Cardiac fibroblast (primary cell): ENCODE results near the gene TRA2B.
A peak's percentile ranks its signal among the peaks of the same experiment; 100 is the strongest.

Experiments used
- DNase-seq, 2 donors: peaks; one replicate each; pipeline versions ENCODE4 v3.0.0 to v3.0.0-alpha.2; 2010; ENCODE audit warnings: low read depth in 2 of 2
- H3K4me3 ChIP-seq, 2 donors: replicated peaks in 1 of 2; 1 replicate in 1 of 2; 2 replicates in 1 of 2; pipeline ENCODE4 v1.5.1; 2011; ENCODE audit warnings: low read depth in 2 of 2, low read length in 2 of 2, mild to moderate bottlenecking in 2 of 2, moderate library complexity in 1 of 2
- CTCF ChIP-seq: IDR thresholded peaks from one replicate; pipeline ENCODE4 v1.5.1; 2011; ENCODE audit warnings: low read depth, mild to moderate bottlenecking, low read length, inconsistent platforms

TRA2B gene

GRCh38 chr3:185937689-185938374 is at the start of gene TRA2B:
Gene TRA2B, minus strand, starts transcription at chr3:185938014. Its CDS starts 154 bp downstream, at chr3:185937860.
- peak within 1 kb of the TSS; percentile 71 to 97 for H3K4me3 ChIP-seq
- peak; percentile 16 for TF ChIP-seq CTCF
- DNase-seq: peak; percentile 98 to 99

- no peak for TF ChIP-seq CTCF
- no peak for DNase-seq
- no peak overlapping the region for H3K4me3 ChIP-seq
Observed at GRCh38 chr3:185986198-185986777, 48.5 kb upstream of the TRA2B start.

- DNase-seq: no peak
- no peak overlapping the region for H3K4me3 ChIP-seq
- TF ChIP-seq CTCF: no peak
Observed at GRCh38 chr3:185984203-185984602, 46.4 kb upstream of the TRA2B start.

DNA sequence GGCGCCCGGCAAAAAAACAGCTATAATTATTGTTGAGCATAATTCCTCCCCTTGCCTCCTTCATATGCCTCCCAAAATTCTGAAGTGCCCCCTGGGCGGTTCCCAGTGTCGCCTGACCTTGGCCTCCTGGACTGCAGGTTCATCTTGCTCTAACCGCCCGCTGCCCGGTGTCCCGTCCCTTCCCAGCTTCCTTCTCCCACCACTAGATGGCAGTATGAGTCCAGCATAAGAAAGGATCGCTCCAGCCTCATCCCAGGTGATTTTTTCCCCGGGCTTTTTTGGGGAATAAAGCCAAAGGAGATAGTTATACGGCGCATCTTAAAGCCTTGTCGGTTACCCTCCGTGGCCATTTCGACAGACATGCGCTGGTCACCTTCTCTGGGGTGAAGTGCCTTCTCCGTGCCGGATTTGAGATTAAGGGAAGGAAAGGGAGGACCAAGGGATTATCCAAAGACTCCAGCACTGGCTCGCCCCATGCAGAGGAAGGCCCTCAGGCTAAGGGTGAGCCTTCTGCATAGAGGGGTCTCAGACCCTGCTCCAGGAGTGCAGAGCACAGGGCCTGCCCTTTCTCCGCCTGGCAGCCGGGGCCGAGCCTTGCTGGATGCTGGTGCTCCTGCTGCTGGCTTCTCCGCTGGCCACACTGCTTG is 45.8 kb upstream of the TRA2B start:
- peak; percentile 73 to 81 for DNase-seq
- TF ChIP-seq CTCF: peak; percentile 90
- H3K4me3 ChIP-seq: no peak overlapping the region

GRCh38 chr3:185982632-185983031 is 44.8 kb upstream of the TRA2B start:
- no peak for TF ChIP-seq CTCF
- DNase-seq: no peak
- no peak overlapping the region for H3K4me3 ChIP-seq

DNA sequence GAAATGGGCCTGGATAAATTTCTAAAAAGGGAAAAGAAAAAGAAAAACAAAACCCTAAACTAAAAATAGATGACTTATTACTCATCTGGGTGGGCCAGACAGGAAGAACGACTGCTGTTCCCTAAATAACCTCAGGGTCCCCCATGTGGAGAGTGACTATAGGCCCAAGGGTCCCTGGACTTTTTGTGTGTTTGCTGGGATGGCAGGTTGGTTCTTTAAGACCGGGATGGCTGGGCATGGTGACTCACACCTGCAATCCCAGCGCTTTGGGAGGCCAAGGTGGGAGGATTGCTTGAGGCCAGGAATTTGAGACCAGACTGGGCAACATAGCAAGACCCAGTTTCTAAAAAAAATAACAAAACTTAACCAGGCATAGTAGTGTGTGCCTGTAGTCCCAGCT is 43.8 kb upstream of the TRA2B start:
- TF ChIP-seq CTCF: no peak
- DNase-seq: peak in 1 of 2 donors; percentile 37

More for the DNA sequence above, 43.8 kb upstream of the TRA2B start:
- H3K4me3 ChIP-seq: no peak overlapping the region
